ENCODE data around the gene FNBP1L.

- TF ChIP-seq, protein P1, sequence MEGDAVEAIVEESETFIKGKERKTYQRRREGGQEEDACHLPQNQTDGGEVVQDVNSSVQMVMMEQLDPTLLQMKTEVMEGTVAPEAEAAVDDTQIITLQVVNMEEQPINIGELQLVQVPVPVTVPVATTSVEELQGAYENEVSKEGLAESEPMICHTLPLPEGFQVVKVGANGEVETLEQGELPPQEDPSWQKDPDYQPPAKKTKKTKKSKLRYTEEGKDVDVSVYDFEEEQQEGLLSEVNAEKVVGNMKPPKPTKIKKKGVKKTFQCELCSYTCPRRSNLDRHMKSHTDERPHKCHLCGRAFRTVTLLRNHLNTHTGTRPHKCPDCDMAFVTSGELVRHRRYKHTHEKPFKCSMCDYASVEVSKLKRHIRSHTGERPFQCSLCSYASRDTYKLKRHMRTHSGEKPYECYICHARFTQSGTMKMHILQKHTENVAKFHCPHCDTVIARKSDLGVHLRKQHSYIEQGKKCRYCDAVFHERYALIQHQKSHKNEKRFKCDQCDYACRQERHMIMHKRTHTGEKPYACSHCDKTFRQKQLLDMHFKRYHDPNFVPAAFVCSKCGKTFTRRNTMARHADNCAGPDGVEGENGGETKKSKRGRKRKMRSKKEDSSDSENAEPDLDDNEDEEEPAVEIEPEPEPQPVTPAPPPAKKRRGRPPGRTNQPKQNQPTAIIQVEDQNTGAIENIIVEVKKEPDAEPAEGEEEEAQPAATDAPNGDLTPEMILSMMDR (IDR thresholded peaks at IDR 0.05) = no peak
- TF ChIP-seq POLR2A (IDR thresholded peaks at IDR 0.05) (no peak), POLR2AphosphoS5 (IDR thresholded peaks at IDR 0.05) (no peak)
Observed at GRCh38 chr1:93542398-93542797, 94.5 kb downstream of the FNBP1L start.
